ENCODE results near the gene TLR6.
"Not testable (repeated sequence)": the region's sequence is repeated elsewhere in the genome, so short reads cannot be mapped to it uniquely, and the experiment has no call there.

TLR6 gene

DNA sequence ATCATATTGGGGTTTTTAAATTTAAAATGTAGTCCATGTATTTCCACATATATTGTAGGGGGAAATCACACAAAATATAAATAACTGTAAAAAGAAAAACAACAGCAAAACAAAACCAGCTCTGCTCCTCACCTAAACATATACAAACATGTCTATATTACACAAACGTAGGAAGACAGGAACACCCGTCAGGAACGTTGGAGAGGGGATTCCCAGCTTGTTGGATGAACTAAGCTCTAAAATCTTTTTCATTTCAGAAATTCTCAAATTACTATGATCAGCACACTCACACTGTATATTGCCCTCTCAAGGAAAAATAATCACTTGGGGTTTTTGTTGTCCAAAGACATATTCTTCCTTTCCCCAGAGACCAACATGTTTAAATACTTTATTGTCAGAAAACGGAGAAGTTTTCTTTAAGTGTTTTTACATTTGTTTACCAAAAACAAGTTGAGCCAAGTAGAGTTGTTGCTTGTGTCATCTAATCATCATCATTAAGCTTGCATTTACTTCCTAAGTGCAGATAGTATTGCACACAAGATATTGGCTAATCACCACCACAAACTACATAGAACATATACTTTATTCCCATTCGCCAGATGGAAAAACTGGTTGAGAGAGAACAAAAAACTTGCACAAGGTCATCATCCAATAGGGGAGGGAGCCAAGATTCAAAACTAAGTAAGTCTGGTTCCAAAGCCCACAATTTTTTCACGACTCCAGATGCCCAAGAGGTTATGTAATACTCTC, 71.4 kb downstream of the TLR6 start:
- DNase-seq (ENCODE audit: low read depth): no peak

DNA sequence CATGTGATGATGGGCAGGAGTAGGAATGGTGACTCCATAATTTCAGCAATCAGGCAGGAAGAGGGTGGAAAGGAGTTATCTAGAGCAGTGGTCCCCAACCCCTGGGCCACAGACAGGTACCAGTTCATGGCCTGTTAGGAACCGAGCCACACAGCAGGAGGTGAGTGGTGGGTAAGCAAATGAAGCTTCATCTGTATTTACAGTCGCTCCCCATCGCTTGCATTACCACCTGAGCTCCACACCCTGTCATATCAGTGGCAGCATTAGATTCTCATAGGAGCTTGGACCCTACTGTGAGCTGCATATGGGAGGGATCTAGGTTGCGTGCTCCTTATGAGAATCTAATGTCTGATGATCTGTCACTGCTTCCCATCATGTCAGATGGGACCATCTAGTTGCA, 72.5 kb downstream of the TLR6 start:
- no peak for DNase-seq (ENCODE audit: low read depth)

DNA sequence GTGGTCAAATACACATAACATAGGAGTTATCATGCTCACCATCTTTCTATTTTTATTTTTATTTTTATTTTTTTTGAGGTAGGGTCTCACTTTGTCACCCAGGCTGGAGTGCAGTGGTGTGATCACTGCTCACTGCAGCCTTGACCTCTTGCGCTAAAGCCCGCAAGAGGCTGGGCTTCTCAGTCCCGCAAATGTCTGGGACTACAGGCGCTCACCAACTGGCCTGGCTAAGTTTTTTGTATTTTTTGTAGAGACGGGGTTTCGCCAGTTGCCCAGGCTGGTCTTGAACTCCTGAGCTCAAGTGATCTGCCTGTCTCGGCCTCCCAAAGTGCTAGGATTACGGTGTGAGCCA, 73.5 kb downstream of the TLR6 start:
- no peak for DNase-seq (ENCODE audit: low read depth)

DNA sequence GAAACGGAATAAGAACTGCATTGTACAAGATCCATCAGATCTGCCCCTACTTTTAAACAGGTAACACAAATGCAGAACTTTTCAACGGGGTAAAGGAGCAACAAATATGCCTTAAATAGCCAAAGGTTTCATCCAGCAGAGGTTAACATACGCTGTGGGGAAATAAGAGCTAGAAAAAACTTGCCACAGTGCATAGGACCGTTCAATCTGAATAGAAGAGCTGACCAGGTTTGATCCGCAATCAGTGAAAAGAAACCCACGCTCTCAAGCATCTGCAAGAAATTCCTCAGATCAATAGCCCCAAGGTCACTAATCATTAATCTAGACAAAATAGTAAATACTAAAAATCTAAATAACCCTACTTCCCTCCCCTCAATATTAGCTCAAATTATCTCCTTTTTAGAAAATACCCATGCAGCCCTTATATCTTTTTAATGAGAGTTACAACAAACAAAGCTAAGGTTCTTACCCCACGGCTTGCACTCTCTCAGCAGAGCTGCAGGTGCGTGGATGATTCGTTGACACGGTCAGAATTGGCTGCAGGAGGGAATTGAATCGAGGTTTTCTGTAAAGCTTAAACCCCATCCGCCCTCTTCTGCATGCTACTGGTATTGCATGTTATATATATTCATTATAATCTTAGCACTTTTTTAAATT, 74.0 kb downstream of the TLR6 start, which contains the start of gene TLR10:
Gene TLR10 (minus strand): TSS at position 539 of the 657 bp plus-strand sequence. CDS start 7,400 bp downstream, outside the sequence.
- no peak for DNase-seq (ENCODE audit: low read depth)

DNA sequence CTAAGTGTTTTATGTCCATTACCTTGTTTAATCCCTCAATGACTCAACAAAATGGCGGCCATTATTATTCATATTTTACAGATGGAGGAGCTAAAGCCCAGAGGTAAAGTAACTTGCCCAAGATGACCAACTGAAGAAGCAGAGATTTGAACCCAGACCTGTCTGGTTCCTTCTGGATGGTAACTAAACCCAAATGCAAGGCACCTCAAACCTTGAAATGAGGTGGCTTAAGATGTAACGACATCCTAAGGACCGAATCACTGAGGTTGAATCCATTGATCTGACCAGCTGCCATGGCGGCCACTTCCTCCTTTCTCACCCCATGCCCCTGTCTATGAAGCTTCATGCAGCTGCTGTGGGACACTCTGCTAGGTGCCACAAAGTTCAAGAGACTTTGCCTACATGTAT, 74.8 kb downstream of the TLR6 start:
- DNase-seq (ENCODE audit: low read depth): no peak

DNA sequence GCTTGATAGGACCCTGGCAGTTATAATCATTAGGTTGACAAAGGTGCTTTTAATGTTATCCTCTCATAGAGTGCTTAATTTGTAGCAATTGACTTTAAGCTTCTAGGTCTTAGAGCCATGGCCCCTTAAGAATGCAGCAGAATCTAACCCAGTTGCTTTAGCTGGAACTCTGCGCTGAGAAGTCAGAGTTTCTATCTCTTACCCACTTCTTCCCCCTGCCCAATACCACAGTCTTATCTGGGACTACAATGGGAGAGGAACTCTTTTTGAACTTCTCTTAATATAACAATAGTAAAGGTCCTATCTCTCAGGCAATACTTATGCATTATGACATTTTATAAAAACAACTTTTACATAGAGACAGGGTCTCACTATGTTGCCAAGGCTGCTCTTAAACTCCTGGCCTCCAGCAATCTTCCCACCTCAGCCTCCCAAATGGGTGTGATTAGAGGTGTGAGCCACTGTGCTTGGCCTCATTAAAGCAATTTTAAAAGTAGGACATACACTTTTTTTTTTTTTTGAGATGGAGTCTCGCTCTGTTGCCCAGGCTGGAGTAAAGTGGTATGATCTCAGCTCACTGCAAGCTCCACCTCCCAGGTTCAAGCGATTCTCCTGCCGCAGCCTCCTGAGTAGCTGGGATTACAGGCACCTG, 75.7 kb downstream of the TLR6 start:
- DNase-seq (ENCODE audit: low read depth): no peak

DNA sequence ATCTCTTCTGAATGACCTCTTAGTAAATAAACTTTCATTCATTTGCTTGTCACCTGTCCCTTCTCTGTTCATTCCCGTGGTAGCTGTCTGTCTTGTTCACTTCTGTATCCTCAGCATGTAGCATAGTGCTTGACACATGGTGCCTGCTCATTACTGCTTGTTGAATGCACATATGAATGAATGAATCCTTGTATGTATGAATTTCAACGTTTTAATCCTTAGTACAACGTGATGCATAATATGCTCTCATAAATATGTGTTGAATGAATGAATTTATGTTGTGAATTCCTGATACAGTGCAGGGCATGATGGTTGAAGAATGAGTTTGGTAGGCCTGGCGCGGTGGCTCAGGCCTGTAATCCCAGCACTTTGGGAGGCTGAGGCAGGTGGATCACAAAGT, 76.8 kb downstream of the TLR6 start:
- DNase-seq (ENCODE audit: low read depth): no peak

DNA sequence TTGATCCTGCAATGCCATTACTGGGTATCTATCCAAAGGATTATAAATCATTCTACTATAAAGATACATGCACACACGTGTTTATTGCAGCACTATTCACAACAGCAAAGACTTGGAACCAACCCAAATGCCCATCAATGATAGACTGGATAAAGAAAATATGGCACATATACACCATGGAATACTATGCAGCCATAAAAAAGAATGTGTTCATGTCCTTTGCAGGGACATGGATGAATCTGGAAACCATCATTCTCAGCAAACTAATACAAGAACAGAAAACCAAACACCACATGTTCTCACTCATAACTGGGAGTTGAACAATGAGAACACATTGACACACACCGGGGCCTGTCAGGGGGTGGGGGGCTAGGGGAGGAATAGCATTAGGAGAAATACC, 78.7 kb downstream of the TLR6 start:
- DNase-seq (ENCODE audit: low read depth): not testable (repeated sequence)

DNA sequence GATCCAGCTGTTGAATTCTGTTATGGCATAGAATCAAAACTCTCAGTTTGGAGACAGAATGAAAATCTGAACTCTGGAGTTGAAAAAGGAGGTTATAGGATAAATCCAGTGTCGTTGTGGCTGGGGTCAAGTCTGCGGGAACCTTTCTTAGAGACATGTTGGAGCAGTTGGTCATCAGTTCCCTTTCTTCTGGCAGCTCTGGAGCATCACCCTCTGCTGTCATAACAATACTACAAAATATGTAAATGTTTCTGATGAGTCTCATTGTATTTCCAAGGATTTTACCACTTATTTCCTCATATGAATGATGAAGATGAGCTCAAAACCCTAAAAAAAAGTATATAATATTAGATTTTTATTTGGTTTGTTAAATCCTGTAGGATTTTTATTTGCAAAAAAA, 81.3 kb downstream of the TLR6 start:
- DNase-seq (ENCODE audit: low read depth): no peak

DNA sequence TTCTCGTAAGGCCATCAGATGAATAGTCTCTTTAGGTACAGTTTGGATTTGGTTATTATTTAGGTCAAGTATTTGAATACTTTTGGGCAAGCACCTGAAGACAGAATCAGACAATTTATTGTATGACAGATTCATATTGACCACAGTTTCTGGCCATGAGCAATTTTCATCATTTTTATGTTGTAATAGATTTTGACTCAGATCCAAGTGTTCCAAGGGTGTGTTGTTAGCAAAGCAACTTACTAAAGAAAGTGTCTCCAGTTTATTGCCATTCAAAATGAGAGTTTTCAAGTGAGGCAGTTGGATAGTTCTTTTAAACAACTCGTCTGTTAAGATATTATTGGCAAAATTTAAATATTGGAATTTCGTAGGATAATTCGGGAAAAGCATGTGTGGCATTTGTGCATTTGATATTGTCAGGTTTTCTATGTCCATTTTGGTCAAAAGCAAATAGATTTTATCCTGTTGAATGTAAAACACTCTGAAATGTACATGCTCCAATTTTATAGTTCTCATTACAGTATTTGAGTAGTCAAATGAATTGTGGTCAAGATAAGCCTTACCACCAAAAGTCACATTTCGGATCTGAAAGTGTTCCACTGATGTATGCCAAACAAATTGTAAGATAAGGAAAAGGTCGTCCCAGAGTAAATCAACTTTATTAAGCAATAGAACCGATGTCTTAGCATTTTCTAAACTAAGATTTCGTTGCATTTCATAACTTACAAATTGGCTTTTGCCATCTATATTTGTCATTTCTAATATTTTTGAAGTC, 82.2 kb downstream of the TLR6 start:
- no peak for DNase-seq (ENCODE audit: low read depth)

All from non-pigmented ciliary epithelial cell (primary cell).